Sciatic nerve (tissue), 2 donors: ENCODE measurements around the gene PEF1. TPM values are rescaled to one million over a fixed set of nuclear protein-coding genes. Genes with fewer than 3 reads are reported as not detected.

ENCODE experiments used
- ATAC-seq: fragments of 200-7000 bp; cut with Tn5 transposase; one replicate; pipeline ENCODE4 v1.9.1; 2020; ENCODE audit warnings: mild to moderate bottlenecking, moderate library complexity
- DNase-seq: peaks from one replicate; pipeline ENCODE4 v3.0.0-alpha.2; 2020; ENCODE audit warnings: low spot score
- intact Hi-C: fragments of 100-400 bp; cut with DNase I; formaldehyde crosslinking; loops from one replicate; pipeline ENCODE4 v1.14.2; 2022
- total RNA-seq: library from RNA; stranded (reverse); fragmentation: NEBNext Ultra II Directional; extraction: Animal tissue kit (Norgen Biotek cat#: 25700); gene quantifications from one replicate; pipeline ENCODE4 v1.2.1, GENCODE V29; 2021
- donor health status: DM: no; HTN: no; CAD: no.
- donor health status: DM: no; HTN: no; CAD: no.

PEF1 gene
- total RNA-seq, 1 donor from 2014 or later: 56.7 TPM

DNA sequence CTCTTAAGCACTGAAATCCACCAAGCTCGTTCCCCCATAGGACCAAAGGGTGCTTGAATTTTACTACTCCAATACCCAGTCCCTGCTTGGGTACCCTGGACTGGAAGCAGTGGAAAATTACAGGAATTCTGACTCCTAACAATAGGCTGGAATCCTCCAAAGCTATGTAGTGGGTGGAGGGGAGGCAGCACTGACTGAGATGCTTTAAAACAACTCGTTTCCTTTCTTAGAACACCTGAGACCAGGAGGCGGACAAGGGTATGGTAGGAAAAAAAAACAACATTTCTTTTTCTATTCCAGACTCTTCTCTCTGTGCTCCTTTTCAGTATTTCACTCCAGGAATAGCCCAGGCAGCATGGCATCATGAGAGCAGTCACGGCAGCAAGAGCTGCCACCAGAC, 2.3 kb downstream of the PEF1 start:
- ATAC-seq: no peak
- intact Hi-C loops: no loop called here
- DNase-seq: no peak

DNA sequence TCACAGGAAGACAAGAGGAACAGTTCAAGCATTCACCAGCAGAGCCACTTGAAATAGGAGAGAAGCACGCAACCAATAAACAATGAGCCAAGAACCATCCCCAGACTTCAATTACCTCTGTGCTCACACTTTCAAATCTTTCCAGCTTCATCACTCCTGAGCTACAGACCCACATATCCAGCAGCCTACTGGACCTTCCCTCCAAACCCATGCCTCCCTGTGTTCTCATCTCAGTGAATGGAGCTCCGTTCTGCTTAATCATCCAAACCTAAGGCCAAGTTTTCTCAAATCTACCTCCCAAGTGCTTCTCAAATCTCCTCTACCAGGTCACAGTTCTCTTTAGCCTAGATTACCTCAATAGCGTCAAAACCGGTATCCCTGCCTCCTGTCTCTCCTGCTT, 3.7 kb downstream of the PEF1 start:
- no peak for DNase-seq
- intact Hi-C loops: no loop called here
- no peak for ATAC-seq

DNA sequence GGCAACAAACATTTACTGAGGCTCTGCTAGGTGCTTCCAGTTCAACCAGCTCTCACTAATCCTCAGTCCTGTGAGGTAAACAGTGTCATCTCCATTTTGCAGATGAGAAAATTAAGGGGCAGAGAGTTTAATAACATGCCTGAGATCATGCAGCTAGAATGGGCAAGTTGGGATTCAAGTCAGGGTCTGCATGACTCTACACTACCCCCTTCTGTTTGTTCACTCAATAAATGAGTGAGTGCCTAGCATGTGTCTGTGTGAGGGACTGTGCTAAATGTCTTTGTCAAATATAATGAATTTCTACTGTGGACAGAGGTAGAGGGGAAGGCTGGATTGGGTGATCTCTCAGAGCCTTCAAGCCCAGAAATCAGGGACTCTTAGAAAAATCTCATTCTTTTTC, 4.5 kb downstream of the PEF1 start:
- no peak for DNase-seq
- intact Hi-C loops: no loop called here
- ATAC-seq: no peak

DNA sequence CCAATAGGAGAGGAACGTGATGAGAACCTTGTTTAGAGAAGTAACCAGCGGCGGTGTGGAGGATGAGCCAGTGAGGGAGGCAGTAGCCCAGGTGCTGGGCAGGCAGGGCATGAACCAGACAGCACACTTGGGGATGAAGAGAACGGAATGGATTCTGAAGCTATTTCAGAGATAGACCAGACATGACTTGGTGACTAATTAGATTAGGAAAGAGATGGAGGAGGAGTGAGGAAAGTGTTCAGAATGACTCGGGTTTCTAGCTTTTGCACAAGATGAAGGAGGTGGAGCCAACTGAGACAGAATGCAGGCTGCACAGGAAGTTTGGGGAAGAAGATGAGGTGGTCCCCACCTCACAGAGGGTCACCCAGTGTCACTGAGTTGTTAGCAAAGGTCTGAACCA, 5.1 kb downstream of the PEF1 start:
- DNase-seq (no peak), ATAC-seq (no peak)
- intact Hi-C loops: no loop called here

DNA sequence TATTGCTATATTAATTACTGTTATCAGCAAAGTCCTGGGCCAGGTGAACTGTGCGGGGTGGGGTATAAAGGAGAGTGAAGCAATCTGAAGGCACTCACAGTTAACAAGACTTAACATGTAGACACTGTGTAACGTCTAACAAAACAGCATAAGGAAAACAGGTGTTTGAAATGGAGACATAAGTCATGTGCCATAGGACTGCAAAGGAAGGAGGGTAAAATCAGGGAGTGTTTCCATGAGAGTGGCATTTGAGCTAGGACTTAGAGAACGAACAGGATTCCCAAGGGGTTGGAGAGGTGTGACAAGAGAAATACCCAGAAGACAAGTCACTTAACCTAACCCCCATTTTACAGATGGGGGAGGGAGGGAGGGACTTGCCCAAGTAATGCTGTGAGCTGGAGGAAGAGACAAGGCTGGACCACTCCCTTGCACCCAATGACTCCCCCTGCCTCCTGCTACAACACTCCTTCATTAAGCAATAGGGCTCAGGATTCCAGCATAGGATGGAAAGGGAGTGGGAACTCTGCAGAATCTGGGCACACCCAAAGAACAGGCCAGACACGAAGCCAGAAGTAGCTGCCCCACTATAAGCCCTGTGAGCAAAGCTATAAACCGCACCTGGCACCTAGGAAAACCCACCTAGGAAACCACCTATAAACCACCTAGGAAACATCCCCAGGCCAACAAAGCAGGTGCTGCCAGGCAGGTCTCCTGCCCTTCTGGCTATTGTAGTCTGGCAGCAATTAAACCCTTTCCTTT, 6.6 kb downstream of the PEF1 start:
- intact Hi-C loops: no loop called here
- no peak for ATAC-seq
- no peak for DNase-seq

DNA sequence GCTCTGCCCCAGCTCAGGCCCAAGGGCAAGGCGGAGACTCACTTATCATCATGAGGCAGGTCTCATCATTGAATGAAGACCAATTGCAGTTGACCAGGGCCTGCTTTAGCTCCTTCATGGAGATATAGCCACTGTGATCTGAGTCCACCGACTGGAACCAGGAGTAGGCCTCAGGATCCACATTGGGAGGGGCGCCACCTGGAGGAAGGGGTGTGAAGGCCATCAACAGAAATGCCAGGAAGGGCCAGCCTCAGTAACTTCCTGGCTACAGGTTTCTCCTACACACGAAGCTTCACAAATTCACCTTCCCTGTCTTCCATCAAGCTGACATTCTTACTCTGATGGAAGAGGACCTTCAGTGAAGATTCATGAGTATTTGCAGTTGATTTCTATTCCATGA, 11.6 kb downstream of the PEF1 start:
- ATAC-seq (no peak), DNase-seq (no peak)
- intact Hi-C loops: no loop called here

DNA sequence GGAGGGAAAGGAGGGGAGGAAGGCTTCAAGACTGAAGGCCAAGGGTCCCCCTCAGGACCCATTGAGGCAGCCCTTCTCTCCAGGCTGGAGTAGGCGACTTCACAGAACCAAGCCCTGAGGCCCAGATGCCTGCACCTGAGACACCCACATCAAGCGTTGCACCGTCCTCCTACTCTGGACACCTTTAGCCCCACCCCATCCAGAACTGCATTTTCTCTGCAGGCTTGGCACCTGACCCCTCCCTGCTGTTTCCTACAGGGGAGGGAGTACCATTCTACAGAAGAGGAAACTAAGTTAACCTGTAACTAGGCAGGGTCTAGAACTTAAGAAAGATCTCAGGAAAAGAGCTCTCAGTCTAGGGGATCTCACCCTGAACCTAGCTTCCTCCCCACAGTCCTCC, 12.0 kb downstream of the PEF1 start:
- intact Hi-C loops: no loop called here
- DNase-seq (no peak), ATAC-seq (no peak)

DNA sequence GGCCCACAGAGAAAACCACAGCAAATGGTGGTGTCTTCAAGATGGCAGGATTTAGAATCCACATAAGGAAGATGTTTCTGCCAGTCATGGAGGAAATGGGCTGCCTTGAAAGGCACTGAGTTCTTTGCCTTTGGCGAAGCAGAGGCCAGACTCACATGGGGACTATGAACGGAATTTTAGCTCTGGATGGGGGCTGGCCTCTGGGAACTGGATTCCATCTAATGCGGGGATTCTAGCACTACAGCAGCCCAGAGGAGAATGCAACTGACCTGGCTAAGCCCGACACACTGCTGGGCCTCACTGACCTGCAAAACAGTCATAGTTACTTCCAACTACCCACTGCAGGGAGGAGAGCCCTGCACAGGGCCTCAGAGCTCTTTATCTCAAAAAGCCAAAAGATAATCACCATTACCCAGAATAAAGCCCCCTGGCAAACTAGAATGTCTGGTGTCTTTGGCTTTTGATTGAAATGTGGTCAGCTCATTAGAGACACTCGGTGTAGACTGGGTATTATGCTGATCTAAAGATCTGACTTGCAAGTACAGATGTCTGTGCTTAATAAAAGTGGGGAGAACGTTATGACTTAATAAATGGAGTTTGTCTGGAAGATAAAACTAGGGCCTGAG, 15.6 kb downstream of the PEF1 start:
- DNase-seq (no peak), ATAC-seq (no peak)
- intact Hi-C loops: no loop called here

DNA sequence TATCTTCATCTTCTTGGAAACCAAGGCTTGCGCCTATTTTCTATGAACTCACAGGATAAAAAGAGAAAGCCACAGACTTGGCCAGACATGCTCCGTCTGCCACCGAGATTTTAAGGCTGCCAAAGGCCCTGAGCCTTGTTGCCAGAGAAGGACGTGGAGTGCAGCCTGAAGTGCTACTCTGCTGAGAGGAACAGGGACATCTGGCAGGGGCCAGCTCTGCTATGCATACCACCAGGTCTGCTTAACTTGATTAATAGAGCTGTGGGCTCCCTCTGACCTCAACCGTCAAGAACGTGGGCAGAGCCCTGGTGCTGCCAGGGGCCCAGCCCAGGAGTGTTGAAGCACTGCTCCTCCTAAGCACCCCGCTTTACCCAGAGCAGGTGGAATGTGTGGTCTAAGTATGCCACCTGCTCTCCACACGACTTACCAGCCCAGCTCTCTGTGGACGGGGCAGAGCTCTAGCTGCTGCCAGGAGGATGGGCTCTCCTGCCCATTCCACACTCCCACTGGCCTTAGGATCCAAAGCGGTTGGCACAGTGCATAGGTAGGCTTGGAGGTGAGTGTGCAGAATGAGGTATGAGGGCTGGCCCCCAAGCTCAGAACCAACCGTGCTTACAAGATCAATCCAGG, 16.6 kb downstream of the PEF1 start:
- ATAC-seq (peak; percentile 14), DNase-seq (no peak)
- intact Hi-C loops: no loop called here

DNA sequence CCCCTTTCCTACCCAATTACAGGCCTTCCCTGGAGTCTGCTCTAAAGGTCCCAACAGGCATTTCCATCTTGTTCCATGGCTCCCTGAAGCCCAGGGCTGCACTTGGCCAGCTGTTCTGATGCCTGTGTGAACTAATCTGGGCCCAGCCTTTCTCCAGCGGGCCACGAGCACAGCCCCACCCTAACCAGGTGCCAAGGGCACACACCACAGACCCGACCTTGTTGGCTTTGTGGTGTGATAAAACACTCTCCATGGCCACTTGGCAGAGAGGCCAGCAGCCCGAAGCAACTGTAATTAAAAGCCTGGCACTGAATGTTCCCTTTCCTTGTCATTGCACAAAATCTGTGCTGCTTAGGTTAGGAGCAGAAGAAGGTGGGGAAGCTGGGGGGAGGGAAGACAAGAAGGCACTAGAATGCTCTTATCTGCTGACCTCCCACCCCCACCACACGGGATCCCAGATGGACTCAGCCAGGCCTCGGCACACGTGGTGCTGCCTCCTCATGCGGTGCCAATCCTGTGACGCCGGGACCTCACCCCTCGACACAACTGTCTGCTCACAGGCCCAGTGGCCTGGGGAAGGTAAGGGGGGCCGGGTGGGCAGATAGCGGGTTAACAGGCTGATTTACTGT, 17.3 kb downstream of the PEF1 start:
- DNase-seq: no peak
- ATAC-seq: peak; percentile 48
- intact Hi-C loops: no loop called here

DNA sequence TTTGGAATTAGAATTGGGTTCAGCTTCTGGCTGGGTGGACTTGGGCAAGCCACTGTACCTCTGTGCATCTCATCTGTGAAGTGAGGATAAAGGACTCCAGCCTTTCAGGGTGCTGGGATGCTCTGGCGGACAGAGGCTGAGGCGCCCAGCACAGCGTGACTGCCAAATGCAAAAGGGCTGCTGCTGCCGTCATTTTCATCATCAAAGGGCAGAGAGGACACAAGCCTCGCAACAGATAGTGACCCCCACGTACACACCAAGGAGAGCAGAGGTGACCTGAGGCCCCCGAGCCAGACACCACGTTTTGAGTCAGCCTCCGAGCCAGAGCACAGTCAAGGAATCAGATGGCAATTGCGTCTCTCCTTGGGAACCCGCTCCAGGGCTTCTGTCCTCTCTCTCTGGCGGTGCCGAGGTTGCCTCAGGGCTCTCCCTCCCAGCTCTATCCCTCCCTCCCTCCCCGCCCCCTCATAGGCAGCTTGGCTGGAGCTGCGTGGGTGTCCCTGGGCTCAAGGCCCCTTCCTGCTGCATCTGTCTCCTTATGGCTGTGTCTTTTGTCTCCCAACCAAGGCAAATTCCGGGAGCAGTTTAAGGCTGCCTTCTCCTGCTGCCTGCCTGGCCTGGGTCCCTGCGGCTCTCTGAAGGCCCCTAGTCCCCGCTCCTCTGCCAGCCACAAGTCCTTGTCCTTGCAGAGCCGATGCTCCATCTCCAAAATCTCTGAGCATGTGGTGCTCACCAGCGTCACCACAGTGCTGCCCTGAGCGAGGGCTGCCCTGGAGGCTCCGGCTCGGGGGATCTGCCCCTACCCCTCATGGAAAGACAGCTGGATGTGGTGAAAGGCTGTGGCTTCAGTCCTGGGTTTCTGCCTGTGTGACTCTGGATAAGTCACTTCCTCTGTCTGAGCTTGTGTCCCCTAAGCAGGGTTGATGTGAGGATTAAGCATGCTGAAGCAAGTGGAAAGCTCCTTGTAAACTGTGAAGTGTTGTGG, 18.2 kb downstream of the PEF1 start:
- DNase-seq: no peak
- intact Hi-C loops: no loop called here
- peak; percentile 33 for ATAC-seq

DNA sequence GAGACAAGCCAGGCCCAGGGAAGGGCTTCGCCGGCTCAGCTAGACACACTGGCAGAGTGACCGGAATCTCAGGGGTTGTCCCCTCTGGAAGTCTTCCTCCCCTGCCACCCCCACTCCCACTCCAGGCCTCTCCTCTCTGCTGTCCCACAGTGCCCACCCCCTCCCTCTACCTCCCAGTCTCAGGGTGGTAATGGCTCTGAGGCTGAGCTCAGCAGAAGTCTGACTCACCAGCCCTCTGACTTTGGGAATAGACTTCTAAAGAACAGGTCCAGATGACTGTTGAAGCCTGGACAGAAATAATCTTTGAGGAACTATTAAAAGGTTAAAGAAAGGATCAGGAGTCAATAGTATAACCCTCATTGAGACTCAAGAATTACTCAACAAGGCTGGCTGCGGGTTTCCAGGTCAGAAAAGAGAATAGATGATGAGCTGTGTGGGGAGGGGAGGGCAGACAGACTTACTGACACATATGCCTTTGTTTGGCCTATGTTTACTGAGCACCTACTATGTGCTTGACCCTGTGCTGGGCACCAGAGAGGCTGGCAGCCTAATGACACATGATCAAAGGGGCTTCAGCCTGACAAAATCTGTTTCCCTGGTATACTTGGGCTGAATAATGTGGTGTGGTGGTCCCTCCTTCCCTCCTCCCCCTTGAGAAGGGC, 19.0 kb downstream of the PEF1 start:
- peak; percentile 43 for ATAC-seq
- no peak for DNase-seq
- intact Hi-C loops: no loop called here

DNA sequence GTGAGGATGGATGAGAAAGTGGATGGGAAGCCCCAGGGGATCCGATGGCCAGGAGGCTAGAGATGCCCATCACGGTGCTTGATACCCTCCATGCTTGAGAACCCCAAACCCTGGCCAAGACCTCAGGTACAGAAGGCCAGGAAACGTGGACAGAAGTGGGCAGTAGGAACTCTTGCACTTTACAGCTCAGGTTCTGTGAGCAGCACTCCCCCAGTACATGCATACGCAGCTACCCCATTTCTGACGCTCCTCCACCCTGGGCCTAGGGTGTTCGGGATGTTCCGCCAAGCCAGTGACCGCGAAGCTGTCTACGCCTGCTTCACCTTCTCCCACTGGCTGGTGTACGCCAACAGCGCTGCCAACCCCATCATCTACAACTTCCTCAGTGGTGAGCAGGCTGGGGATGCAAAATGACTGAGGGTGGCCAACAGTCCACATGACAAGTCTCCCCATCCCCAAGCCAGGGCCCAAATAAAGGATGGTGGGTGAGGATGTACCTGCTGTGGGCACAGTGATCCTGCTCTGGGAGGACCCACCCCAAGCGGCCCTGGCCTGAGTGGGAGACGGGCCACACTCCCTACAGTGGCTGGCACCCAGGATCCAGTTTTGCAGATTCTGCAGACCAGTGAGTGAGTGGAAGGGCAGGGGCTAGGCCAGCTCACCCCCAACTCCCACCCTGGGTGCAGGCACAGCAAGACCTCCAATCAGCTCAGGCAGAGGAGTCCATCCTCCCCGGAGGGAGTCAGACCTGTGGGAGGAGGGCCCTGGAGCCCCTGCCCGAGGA, 19.8 kb downstream of the PEF1 start:
- intact Hi-C loops: no loop called here
- peak; percentile 3 for ATAC-seq
- no peak for DNase-seq

DNA sequence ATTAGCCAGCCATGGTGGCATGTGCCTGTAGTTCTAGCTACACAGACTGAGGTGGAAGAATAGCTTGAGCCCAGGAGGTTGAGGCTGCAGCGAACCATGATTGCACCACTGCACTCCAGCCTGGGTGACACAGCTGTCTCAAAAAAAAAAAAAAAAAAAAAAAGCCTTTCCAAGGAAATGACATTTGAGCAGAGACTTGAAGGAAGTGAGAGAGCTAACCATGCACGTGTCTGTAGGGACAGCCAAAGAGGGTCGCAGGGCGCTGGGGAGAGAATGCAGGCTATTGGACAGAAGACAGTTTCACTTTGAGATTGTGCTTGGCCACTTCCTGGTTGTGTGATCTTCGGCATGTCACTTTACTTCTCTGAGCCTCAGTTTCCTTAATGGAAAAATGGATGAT, 20.4 kb downstream of the PEF1 start:
- no peak for ATAC-seq
- DNase-seq: no peak
- intact Hi-C loops: no loop called here

DNA sequence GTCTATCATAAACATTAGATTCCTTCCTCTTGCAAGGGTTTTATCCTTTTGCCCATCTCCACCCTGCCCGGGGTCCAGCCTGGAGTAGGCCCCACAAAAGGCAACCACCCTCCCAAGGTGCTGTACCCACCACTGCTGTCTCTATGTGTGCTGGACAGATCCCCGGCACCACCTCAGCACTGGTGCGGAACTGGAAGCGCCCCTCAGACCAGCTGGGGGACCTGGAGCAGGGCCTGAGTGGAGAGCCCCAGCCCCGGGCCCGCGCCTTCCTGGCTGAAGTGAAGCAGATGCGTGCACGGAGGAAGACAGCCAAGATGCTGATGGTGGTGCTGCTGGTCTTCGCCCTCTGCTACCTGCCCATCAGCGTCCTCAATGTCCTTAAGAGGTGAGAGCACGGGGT, 21.3 kb downstream of the PEF1 start:
- intact Hi-C loops: no loop called here
- ATAC-seq (no peak), DNase-seq (no peak)

DNA sequence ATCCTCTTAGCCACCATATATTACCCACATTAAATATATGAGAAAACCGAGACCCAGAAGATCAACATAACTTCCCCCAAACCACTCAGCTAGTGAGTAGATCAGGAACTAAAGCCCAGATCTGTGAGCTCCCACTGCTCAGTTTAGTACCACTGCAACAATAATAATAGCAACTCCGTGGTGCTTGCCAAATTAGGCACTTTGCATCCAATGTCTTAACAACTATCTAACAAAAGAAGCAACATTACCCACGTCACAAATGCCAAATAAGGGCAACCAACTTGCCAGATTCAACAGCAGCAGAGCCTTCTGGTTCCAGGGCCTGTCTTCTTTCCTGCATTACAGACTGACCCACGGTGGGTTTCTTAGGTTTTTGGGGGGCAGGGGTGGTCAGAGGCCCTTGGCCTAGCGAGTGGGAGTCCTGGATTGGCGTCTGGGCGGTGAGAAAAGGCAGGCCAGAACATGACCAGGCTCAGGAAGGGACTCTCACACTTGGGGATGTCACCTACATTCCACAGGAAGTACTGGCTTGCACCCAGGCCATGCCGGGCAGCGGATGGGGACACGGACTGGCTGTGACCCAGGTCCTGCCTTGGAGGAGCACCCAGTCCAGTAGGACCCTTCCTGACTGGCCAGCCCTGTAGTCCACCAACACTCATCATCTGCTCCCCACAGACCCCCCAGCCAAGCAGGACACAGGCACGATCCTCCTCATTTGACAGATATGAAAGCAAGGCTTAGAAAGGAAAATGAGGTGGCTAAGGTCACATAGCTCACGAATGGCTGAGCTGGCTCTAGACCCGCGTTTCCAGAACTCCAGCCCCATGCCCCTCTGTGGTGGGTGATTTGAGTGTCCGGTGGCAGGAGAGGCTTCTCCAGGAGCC, 22.6 kb downstream of the PEF1 start:
- peak; percentile 35 for DNase-seq
- ATAC-seq: no peak
- intact Hi-C loops: no loop called here

DNA sequence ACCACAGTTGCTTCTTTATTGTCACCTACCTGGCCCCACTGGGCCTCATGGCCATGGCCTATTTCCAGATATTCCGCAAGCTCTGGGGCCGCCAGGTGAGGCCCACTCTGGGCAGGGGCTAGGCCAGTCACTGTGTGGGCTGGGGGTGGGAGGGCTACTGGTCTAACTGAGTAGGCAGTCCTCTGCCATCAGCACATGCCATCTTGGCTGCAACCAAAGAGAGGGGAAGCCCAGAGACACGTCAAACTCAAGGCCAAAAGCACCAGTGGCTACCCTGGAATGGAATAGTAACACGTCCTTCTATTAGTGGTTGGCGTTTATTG, 23.2 kb downstream of the PEF1 start:
- intact Hi-C loops: no loop called here
- ATAC-seq (no peak), DNase-seq (peak; percentile 46)
